Breast epithelium (tissue), 3 donors: ENCODE measurements around the gene PNPLA8.

Source experiments
- CTCF ChIP-seq, 3 donors: fragments of 450-650 bp; IDR thresholded peaks; one replicate each; pipeline ENCODE4 v1.5.1; 2016 to 2017; ENCODE audit warnings: antibody characterized with exemption in 3 of 3, mild to moderate bottlenecking in 3 of 3, moderate library complexity in 3 of 3
- POLR2A ChIP-seq: fragments of 450-650 bp; IDR thresholded peaks from one replicate; pipeline ENCODE4 v1.6.1; 2016; ENCODE audit warnings: antibody characterized with exemption, mild to moderate bottlenecking, moderate library complexity

- TF ChIP-seq CTCF (IDR thresholded peaks at IDR 0.05) (no peak), POLR2A (no peak)
These were observed 64.1 kb downstream of the PNPLA8 start for GRCh38 chr7:108461840-108462239.
